GM21447 (cell line): Measurements from ENCODE around the gene FDPS.

ENCODE experiments used
- ATAC-seq: cut with Tn5 transposase; IDR thresholded peaks from one replicate; pipeline ENCODE4 v1.9.1; 2021; ENCODE audit not compliant: unreplicated experiment

Gene FDPS

DNA sequence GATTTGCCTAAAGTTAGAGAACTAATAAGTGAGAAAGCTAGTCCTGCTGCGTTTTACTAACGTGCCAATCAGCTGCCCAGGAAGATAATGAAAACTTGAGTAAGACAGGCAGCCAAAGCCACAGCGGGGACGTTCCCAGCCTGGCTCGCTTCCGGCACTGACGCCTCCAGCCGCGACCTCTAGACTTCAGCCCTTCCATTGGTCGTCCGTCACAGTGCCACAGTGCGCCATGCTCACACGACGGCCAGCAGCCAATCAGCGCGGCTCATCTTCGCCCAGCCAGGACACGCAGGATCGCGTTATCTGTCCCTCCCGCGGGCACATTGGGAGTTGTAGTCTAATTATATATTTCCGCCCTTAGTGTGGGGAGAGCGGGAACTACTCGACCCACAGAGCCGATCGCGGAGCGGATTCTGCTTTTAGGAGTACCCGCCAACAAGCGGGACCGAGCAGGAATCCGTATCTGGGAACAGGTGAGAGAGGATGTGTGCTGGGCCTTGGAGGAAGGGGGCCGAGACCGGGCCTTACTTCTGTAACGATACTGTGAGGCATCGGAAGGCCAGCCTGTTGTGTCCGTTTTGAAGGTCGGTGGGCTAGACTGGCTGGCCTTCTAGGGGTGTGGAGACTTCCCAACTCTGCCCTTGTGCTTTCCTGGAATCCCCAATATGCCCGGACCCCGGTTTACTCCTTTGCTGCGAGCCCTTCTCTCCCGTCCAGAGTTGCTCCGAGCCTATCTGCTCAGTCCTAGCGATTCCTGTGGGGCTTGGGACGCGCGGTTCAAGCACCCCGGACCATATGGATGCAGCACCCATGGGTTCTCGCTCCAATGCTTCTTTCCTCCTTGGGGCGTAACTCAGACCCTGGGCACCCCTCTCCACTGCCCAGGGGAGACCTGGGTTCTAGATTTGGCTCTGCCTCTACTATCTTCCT is at the start of gene FDPS:
TSS of gene FDPS (plus strand) at position 374 of the 930 bp plus-strand sequence. CDS start 924 bp downstream, outside the sequence.
- peak; percentile 94 for ATAC-seq

DNA sequence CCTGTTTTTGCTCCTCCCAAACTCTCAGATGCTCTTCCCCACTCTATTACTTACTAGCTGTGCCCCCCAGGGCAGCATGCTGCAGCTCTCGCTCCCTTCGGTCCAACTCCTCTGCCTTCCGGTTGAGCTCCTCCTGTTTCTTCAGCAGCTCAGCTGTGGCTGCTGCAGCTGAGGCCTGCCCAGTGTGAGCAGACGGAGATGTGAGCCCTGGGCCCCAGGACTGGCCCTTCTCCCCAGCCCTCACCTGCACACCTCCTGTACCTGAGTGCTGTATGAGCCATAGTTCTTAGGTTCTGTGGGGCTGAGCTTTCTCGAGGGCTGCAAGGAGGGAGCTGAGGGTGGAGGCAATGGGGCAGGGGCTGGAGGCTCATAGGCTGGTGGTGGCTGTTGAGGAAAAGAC is 48.4 kb upstream of the FDPS start:
- ATAC-seq, result no peak

DNA sequence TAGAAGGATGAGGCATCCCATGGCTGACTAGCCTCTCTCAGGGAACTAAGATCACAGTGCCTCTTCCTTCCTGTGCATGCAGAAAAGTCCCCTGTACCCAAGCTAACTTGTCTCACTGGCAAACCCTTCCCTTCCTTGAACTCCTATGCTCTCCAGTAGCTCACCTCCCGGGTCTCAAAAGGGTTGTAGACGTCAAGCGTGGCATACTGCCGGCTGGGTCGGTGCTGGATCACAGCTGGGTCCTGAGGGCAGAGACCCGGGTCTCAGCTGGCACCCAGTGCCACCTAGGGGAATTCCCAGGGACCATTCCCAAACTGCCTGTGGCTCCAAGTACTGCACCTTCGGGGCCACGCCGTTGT is 47.2 kb upstream of the FDPS start:
- no peak for ATAC-seq

DNA sequence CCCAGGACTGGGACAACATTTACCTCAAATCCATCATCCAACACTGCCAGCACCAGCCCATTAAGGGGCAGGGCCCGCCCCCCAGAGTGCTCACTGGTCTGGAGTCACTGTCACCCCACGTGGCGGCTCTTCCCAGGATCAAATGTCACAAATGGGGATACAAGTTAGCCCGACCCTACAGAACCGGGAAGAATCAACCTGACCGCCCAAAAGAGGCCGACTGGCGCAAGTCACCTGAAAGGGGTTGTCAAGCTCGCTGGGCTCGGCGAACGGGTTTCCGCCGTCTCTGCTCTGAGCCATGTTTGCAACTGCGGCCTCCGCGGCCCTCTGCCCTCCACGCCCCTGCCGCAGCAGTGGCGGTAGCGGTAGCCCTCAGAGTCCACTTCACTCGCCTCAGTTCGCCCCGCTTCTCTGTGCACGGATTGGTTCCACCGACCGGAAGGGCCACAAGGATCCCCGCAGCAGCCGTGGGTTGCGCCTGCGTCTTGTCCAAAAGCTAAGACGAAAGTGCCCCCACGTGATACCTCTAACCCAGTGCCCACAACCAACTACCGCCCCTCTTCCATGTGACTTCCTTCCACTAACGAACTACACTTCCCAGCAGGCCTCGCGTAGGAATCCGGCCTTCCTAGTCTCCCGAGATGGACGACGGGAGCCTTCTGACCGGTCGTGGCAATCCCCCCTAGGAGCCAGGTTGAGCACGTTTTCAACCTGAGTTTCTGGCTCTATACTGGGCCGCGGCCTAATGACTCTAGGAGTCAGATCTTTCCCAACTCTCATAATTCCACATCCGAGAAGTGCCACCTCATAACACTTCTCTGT is 46.6 kb upstream of the FDPS start, which contains the start of gene SCAMP3:
TSS of gene SCAMP3 (minus strand) at position 509 of the 822 bp plus-strand sequence. CDS start at position 300, 209 bp downstream.
- ATAC-seq, result peak; percentile 92

DNA sequence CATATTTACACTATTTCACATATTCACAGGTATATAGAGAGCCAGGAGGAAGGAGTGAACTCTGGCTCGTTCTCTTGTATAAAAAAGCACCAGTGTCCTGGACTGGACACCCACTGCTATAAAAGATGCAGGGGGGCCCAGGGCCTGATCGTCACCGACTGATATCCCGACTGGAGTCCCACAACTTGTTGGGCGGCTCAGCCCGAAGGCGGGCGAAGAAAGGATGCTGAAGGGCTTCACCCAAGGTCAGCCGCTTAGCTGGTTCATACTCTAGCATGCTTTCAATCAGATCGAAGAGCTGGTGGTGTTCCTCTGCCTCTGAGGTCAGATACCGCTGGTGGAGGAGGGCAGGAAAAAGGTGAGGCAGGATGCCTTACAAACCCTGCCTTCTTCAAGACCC is 45.6 kb upstream of the FDPS start:
- no peak for ATAC-seq

DNA sequence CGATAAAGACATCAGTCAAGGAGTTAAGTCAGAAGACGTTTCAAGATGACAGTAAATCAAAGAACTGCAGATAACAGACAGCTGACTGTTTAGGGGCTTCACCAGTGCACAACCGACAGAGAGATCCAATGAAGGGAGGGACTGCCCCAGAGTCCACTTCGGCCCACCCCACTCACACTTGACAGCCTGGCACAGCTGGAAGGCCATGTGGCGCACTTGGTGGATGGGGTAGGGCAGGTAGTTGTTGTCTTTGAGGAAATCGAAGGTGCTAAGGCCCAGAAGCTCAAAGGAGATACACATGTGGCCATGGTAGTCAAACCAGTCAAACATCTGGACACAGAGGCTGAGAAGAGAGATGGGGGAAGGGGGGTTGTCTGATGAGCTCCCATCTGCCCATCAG is 42.1 kb upstream of the FDPS start:
- ATAC-seq, result no peak

DNA sequence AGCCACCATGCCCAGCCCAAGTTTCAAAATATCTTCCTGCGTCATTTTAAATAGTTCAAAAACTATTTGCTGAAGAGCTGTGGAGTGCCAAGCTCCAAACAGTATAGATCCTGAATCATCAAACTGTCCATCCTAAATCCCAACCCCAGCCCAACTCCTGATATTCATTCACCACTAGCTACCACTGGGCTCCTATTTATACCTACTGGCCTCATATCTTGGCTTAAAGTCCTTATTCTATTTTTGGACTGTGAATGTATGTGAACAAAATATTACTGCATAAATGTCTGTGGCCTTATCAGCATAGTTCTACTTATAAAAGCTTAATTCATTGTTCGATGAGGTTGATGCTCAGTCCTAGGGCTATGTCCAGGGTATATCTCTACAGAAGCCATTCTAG is 41.3 kb upstream of the FDPS start:
- no peak for ATAC-seq

DNA sequence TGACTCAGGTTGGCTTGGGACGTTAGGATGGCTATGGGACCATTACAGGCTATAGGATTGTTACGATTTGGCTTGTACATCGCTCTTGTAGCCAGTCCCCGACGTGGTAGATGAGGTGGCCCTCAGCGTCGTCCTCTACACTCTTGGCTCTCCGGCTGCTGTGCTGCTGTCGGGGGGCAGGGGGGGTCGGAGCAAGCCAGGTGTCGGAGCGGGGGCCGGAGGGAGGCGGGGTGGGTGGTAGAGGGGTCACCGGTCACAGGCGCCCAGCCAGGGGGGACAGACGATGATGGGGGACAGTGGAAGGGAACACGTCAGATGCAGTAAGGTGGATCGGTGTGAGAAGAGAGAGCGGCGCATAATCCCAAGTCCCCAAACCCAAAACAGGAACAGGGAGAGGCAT is 40.0 kb upstream of the FDPS start:
- no peak for ATAC-seq

DNA sequence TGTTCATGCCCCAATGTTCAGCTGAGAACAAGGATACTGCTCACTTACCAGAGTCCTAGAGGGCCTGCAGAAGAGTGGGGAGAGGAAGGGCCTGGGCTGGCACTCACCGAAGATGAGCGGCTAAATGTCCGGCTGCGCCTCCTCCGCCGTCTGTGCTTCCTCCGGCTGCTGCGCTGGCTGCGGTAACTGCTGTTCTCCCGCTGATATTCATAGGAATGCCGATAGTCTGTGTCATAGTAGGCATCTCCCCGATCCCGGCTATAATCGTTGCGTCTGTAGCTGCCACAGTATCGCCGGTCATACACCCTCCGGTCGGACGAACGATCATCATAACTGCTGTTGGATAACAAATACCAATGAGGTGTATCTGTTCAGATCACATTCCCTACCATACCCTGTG is 39.3 kb upstream of the FDPS start:
- no peak for ATAC-seq

DNA sequence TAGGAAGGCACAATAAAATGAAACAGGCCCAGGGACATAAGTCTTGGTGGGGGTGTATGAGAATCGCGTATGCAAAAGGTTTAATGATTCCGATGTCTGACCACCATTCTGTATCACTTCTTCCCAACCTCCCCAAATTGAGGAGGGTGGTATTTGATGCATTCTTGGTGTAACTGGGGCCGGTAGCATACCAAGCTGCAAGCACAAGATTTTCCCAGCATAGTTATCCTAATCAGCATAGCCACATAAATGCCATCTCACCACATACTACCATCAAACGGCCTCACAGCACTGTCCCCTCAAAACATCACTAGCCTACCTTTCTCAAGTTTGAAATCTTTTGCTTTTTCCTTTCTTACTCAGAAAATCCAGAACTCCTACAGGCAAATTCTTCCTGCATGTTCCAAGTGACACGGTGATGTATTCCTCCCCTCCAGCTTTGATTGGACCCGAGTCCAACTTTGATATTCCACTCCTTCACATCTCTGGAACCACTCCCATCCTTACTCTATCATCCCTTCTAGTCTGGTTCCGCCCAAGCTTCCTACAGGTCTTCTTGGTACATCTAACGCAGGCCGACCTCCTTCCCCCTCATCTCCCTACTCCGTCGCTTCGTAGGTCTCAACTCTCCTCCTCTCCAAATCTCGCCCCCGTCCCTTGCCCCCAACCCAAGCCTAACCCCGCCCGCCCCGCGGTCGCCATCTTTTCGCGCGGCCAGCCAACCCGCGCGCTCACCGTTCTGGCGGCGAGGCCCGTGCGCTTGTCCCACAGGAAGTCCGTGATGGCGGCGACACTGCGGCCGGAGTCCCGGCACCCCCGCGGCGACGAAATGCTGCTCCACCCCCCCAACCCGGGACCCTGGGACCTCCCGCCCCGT is 36.0 kb upstream of the FDPS start:
- peak; percentile 24 for ATAC-seq

DNA sequence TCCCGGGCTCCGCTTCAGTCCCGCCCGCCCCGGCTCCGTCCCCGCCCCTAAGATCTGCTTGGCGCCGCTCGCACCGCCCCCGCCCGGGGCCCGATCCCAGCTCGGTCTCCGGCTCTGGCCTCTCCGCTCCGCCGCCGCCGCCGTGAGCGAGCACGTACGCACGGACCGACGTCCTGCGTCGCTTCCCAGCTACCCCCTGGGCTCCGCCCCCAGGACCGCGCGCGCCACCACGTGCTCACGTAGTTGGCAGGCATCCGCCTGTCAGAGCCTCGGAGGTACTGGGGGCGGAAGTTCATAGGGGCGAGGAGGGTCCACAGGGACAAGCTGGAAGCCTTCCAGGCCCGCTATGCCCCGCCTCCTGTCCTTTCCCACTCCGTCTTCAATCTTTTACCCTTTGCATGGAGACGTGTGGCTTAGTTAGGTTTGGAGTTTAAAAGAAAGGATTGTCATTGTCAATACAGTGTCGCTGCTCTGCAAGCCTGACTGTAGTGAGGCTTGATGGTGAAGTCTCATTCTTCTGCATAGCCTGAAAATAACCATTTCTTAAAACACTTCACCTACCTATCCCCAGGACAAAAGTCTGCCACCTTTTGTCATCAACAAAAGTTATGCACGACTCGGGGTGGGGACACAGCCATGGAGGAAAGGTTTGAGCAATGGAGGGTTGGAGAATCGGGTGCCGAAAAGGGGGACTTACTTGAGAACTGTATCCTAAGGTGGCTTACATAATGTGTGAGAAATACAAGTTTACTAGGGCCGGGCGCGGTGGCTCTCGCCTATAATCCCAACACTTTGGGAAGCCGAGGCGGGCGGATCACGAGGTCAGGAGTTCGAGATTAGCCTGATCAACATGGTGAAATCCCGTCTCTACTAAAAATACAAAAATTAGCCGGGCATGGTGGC is 35.1 kb upstream of the FDPS start, which contains the start of gene CLK2:
TSS of gene CLK2 (minus strand) at position 162 of the 903 bp plus-strand sequence. CDS start 2,527 bp downstream, outside the sequence.
- ATAC-seq, result peak; percentile 71

DNA sequence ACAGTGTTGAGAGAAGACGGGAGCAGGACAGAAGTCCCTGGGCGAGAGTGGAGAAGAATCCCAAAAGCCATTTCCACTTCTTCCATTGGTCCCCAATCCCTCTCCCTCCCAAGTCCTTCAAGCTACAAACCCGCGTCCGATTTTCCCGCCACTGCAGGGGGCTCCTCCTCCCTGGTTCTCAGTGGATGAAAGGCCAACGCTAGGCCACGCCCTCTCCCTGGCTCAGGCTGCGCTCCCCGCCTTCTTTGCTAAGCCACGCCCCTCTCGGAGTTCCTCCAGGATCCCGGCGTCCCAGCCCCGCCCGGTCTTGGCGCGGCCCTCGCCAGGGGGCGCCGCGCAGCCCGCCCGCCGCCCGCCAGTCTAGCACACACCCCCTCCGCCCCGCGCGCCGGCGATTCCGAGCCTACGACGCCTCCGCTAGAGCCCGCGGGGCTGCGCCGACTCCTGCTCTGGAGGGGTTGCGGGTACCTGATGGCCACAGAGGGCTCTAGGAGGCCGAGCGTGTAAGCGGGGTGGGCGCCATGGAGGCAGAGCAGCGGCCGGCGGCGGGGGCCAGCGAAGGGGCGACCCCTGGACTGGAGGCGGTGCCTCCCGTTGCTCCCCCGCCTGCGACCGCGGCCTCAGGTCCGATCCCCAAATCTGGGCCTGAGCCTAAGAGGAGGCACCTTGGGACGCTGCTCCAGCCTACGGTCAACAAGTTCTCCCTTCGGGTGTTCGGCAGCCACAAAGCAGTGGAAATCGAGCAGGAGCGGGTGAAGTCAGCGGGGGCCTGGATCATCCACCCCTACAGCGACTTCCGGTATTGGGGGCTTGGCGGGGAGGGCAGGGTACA is 31.4 kb upstream of the FDPS start, which contains the start of gene HCN3:
TSS of gene HCN3 (plus strand) at position 394 of the 832 bp plus-strand sequence. CDS start at position 522, 128 bp downstream.
- peak; percentile 70 for ATAC-seq

DNA sequence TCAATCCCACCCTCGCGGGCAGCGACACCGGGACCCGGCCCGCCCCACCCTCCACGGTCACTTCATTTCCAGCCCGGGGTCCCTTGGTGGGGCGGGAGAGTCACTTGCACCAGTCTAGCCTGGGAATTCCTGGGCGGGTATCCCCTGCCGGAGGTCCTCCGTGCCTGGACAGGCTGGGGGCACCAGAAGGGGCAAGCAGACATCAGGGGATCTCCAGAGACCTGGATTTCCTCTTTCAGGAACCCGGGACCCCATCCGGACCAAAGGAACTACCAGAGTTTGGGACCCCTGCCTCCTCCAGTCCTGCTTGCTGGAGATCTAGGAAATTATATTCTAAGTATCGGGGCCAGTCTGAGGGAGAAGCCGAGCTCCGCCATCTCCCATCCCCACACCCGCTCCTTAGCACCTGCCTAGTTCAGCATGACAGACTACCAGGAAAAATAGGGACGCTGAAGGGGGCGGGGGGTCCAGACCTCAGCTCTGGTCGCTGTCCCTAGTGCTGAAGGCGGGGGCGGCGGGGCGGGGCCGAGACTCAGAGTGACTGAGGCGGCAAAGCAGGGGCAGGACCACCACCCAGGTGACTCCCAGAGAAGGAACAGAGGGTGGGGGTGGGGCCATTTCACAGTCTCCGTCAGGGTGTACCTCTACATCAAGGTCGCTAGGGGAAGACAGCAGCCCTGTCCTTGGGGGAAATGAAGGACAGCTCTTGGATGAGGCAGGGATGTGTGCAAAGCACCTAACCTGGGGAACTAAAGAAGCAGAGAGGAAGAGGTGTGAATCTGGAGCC is 30.6 kb upstream of the FDPS start:
- no peak for ATAC-seq

DNA sequence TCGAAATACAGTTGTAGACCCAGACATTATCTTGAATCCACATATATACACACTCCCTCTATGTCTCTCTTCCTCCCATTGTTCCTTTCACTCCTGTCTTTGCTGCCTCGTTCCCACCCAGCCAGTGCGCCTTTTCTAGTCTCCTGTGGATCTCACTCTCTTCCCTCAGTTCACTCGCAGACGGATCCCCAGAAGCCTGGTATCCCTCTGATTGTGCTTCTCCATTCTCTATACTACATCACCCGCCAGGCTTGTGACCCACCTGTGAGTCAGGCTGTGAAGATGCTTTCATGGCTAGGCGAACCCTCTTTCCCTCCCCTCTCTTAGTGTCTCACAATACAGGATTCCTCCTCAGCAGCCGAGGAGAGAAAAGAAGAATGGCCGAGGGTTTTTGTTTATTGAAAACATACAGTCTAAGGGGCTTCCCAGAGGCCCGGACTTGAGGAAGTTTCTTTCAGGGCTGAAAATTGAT is 29.9 kb upstream of the FDPS start:
- ATAC-seq, result no peak

DNA sequence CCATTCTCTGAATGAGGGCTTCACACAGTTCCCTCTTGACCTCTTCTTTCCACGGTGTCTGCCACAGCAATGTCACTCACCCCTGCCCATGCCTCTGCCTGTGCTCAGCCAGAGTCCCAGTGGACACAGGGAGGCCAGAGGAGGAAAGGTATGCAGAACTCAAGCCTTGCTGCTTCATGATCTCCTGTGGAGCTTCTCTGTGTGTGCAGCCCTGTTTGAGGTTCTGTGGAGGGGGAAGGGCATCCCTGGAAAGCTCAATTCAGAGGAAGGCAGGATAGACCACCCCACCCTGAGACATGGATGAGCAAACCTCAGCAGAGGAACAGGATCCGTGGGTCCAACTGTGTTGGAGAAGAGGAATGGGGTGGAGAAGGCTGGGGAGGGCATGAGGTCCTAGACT is 29.4 kb upstream of the FDPS start:
- ATAC-seq, result no peak

DNA sequence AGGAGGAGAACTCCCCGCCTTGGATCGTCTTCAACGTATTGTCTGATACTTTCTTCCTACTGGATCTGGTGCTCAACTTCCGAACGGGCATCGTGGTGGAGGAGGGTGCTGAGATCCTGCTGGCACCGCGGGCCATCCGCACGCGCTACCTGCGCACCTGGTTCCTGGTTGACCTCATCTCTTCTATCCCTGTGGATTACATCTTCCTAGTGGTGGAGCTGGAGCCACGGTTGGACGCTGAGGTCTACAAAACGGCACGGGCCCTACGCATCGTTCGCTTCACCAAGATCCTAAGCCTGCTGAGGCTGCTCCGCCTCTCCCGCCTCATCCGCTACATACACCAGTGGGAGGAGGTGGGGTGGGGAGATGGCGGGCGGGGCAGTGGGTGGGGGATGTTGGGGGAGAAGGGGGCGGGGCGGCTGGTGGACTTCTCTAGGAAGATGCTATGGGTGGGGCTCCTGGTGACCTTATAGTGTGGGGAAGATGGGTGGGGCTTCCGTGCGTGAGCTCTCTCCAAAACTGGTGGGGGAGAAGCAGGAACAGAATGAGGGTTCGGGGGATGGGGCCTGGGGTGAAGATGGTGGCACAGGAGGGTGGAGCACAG is 26.1 kb upstream of the FDPS start:
- no peak for ATAC-seq

DNA sequence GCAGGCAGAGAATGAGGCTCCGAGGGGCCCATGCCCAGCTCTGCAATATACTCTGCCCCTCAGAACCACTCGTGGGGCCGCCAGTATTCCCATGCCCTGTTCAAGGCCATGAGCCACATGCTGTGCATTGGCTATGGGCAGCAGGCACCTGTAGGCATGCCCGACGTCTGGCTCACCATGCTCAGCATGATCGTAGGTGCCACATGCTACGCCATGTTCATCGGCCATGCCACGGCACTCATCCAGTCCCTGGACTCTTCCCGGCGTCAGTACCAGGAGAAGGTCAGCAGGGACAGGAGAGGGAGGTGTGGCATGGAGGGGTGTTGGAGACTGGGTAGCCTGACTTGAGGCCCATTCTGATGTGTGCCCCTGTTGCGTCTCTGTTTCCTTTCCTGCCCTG is 24.2 kb upstream of the FDPS start:
- no peak for ATAC-seq
